Hematopoietic multipotent progenitor cell treated with erythropoietin and hydrocortisone succinate and interleukin-3 and kit ligand, for 8 days (in vitro differentiated cells): Measurements from ENCODE around the gene ZNF100.
A peak's percentile ranks its signal among the peaks of the same experiment; 100 is the strongest.
"Not testable (repeated sequence)": the region's sequence is repeated elsewhere in the genome, so short reads cannot be mapped to it uniquely, and the experiment has no call there.

Experiments used
- DNase-seq: peaks from one replicate; pipeline ENCODE4 v3.0.0-alpha.2; 2015

The ZNF100 gene

GRCh38 chr19:21699197-21699596, 68.2 kb downstream of the ZNF100 start:
- no peak for DNase-seq

DNA sequence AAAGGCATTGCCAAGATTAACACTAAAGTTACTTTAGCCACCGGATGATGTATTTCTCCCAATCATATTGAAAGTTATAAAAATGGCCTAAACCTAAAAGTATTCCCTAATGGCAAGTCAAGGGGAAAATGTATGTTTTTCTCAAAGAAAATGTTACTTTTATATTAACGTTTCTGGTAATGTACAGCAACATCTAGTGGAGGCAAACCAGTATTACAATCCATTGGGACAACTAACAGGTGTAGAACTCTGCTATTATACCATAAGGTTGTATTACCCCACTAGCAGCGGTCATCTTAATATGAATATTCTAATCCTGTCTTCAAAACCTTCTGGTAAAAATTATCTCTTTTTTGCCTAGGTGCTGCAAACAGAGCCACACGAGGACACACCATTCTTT, 69.2 kb downstream of the ZNF100 start:
- DNase-seq, result peak; percentile 78

DNA sequence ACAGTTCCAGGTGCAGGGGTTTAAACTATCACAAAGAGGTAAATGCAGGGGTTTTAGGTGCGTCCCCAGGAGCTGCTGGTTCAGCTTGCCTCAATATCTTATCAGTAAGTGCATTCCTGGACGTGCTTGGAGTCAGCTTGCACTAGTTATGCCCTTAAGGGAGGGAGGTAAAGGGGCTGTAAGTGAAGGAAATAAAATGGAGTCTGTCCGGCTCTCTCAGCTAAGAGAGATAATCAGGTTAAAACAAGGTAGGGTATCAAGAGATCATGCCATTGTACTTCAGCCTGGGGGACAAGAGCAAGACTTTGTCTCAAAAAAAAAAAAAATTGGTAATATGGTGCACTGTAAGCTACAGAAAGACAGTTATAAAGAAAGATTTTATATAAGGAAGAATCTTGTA, 69.7 kb downstream of the ZNF100 start:
- DNase-seq, result no peak

- DNase-seq, result peak; percentile 55
Observed at GRCh38 chr19:21694171-21694906, 73.0 kb downstream of the ZNF100 start.

DNA sequence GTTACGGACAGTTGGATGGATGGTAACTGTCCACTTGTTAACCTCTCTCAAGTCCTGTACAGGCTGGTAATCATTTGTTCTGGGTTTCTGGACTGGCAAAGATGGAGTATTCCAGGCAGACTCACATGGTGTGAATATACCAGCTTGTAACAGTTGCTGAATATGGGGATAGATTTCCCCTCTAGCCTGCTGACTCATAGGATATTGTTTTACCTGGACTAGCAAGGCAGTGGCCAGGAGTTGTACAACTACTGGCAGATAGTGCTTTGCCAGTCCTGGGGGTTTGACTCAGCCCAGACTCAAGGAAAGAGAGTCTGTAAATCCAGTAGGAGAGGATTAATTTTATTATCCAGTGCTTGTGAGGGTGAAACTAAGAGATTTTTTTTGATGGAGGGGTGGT, 74.0 kb downstream of the ZNF100 start:
- no peak for DNase-seq

GRCh38 chr19:21691661-21692060, 75.7 kb downstream of the ZNF100 start:
- DNase-seq, result no peak

GRCh38 chr19:21688464-21688863, 78.9 kb downstream of the ZNF100 start:
- DNase-seq, result no peak

DNA sequence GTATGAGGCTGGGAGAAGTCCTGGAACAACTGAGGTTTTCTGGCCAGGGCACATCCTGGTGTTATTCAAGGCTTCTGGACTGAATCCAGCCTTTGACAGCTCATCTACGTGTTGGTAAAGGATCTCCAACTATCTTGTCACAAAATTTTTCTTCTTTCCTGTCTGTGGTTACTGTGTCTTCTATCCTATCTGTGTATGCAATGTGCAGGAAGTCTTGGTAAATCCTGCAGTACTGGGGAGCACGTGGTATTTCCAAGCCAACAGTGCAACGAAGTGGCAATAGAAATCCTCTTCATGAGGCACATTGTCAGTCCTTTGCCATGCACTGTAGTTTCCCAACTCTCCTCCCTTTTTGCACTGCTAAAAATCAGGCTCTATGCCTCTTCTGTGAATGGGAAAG, 86.7 kb downstream of the ZNF100 start:
- DNase-seq, result no peak

- DNase-seq, result no peak
Observed at GRCh38 chr19:21680026-21680425, 87.4 kb downstream of the ZNF100 start.

- peak; percentile 36 for DNase-seq
Observed at GRCh38 chr19:21677696-21678418, 89.5 kb downstream of the ZNF100 start.

DNA sequence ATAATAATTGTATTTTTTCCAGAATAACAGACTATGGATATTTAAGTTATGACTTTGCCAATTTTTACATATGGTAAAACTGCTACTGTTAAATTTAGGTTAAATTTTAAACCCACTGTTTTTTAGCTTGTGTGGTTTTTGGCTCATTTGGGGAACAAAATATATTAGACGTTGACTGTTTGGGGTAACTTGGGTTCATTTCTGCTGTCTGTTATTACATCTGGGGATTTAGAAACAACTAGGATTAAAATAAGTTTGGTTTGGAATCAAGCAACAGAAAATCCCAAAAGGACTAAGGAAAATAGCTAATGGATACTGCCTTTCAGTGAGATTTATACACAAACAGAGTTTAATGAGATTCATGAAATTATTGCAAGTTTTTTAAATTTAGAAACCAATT, 92.9 kb downstream of the ZNF100 start:
- no peak for DNase-seq

- not testable (repeated sequence) for DNase-seq
Observed at GRCh38 chr19:21673479-21673878, 93.9 kb downstream of the ZNF100 start.
